ENCODE results near the gene COL26A1. TPM values are rescaled to one million over a fixed set of nuclear protein-coding genes. Genes with fewer than 3 reads are reported as not detected.
A peak's percentile ranks its signal among the peaks of the same experiment; 100 is the strongest.

COL26A1 gene
- total RNA-seq, 2 experiments from 2014 or later: not detected

GRCh38 chr7:101390901-101391301 lies 28.2 kb downstream of the COL26A1 start:
- no peaks in the 10 kb centered on the region for H3K36me3 ChIP-seq (ENCODE audit: insufficient read depth, low read length)
- ChIA-PET CTCF (no interaction called here), POLR2A (interaction anchor here (1.2 kb wide), 1 partner anchor 21 kb away, joined by 4 read pairs; no protein-coding TSS in a partner anchor)
- no peaks in the 10 kb centered on the region for H3K27me3 ChIP-seq (ENCODE audit: control insufficient read depth in 1 of 2, insufficient read depth in 2 of 2, low read length in 2 of 2)
- DNase-seq: peak in 12 of 14 experiments; percentile 6 to 51 (median 24)
- Mint-ChIP-seq H3K9me3 (no peaks in the 10 kb centered on the region), H3K36me3 (ENCODE audit: low read depth) (no peaks in the 10 kb centered on the region), H3K27ac (peak overlapping the region; percentile 58), H3K4me1 (ENCODE audit: low read depth) (peaks cover 24% of the 10 kb centered on the region), H3K4me3 (peak overlapping the region; percentile 71), H3K27me3 (no peaks in the 10 kb centered on the region)
- ATAC-seq (ENCODE audit: poor library complexity): peak; percentile 56
- intact Hi-C loops (cut with DNase I, micrococcal nuclease): no loop called here
- no peak overlapping the region for H3K4me3 ChIP-seq (ENCODE audit: low read length)
- no peak for TF ChIP-seq CTCF (IDR thresholded peaks at IDR 0.05)
- H3K27ac ChIP-seq (ENCODE audit: low read depth in 1 of 2, low read length in 2 of 2): no peak overlapping the region
- H3K9me3 ChIP-seq (ENCODE audit: control insufficient read depth in 1 of 2, insufficient read depth in 1 of 2, low read length in 2 of 2): no peaks in the 10 kb centered on the region
- H3K4me1 ChIP-seq (ENCODE audit: insufficient read depth, low read length): peaks cover 29% of the 10 kb centered on the region

GRCh38 chr7:101391991-101392390 lies 29.3 kb downstream of the COL26A1 start:
- TF ChIP-seq CTCF (IDR thresholded peaks at IDR 0.05): no peak
- Histone ChIP-seq H3K36me3 (ENCODE audit: insufficient read depth, low read length) (no peaks in the 10 kb centered on the region), H3K27ac (ENCODE audit: low read depth in 1 of 2, low read length in 2 of 2) (no peak overlapping the region), H3K9me3 (ENCODE audit: control insufficient read depth in 1 of 2, insufficient read depth in 1 of 2, low read length in 2 of 2) (no peaks in the 10 kb centered on the region), H3K4me1 (ENCODE audit: insufficient read depth, low read length) (peaks cover 23% of the 10 kb centered on the region), H3K27me3 (ENCODE audit: control insufficient read depth in 1 of 2, insufficient read depth in 2 of 2, low read length in 2 of 2) (no peaks in the 10 kb centered on the region), H3K4me3 (ENCODE audit: low read length) (no peak overlapping the region)
- ATAC-seq (ENCODE audit: poor library complexity) (no peak), DNase-seq (no peak)
- POLR2A ChIA-PET: no interaction called here
- Mint-ChIP-seq H3K27ac (no peak overlapping the region), H3K27me3 (no peaks in the 10 kb centered on the region), H3K9me3 (no peaks in the 10 kb centered on the region), H3K36me3 (ENCODE audit: low read depth) (no peaks in the 10 kb centered on the region), H3K4me3 (no peak overlapping the region), H3K4me1 (ENCODE audit: low read depth) (peaks cover 18% of the 10 kb centered on the region)
- CTCF ChIA-PET: no interaction called here
- intact Hi-C loops (cut with DNase I, micrococcal nuclease): no loop called here

- POLR2A ChIA-PET: no interaction called here
- Histone ChIP-seq H3K27me3 (ENCODE audit: control insufficient read depth in 1 of 2, insufficient read depth in 2 of 2, low read length in 2 of 2) (no peaks in the 10 kb centered on the region), H3K36me3 (ENCODE audit: insufficient read depth, low read length) (no peaks in the 10 kb centered on the region), H3K4me3 (ENCODE audit: low read length) (no peak overlapping the region), H3K4me1 (ENCODE audit: insufficient read depth, low read length) (peaks cover 22% of the 10 kb centered on the region), H3K27ac (ENCODE audit: low read depth in 1 of 2, low read length in 2 of 2) (no peak overlapping the region), H3K9me3 (ENCODE audit: control insufficient read depth in 1 of 2, insufficient read depth in 1 of 2, low read length in 2 of 2) (peaks cover 0 to 5% of the 10 kb centered on the region in 2 experiments)
- Mint-ChIP-seq H3K36me3 (ENCODE audit: low read depth) (no peaks in the 10 kb centered on the region), H3K27me3 (no peaks in the 10 kb centered on the region), H3K9me3 (no peaks in the 10 kb centered on the region), H3K4me3 (no peak overlapping the region), H3K27ac (no peak overlapping the region), H3K4me1 (ENCODE audit: low read depth) (peaks cover 17% of the 10 kb centered on the region)
- TF ChIP-seq CTCF (IDR thresholded peaks at IDR 0.05): no peak
- DNase-seq (no peak), ATAC-seq (ENCODE audit: poor library complexity) (no peak)
- intact Hi-C loops (cut with DNase I, micrococcal nuclease): no loop called here
- CTCF ChIA-PET: no interaction called here
These were observed 31.2 kb downstream of the COL26A1 start for GRCh38 chr7:101393865-101394264.
